H9 (cell line): ENCODE data around the gene MAPKAPK2. TPM values are rescaled to one million over a fixed set of nuclear protein-coding genes. Genes with fewer than 3 reads are reported as not detected.

Experiments used
- DNase-seq: peaks from one replicate; pipeline ENCODE4 v3.0.0-alpha.2; 2017
- H2AFZ ChIP-seq: one replicate; pipeline ENCODE4 v1.6.1; 2013; ENCODE audit warnings: mild to moderate bottlenecking, low read length, control low read depth, moderate library complexity
- H2AK5ac ChIP-seq: 2 replicates; pipeline ENCODE4 v1.6.1; 2013; ENCODE audit warnings: low read length, control low read depth, mixed read lengths; ENCODE audit not compliant: insufficient read length
- H2BK120ac ChIP-seq: one replicate; pipeline ENCODE4 v1.6.1; 2013; ENCODE audit warnings: low read depth, mild to moderate bottlenecking, low read length, control low read depth, inconsistent platforms; ENCODE audit not compliant: poor library complexity, severe bottlenecking
- H2BK12ac ChIP-seq: 2 replicates; pipeline ENCODE4 v1.6.1; 2013; ENCODE audit warnings: low read length, control low read depth, mixed read lengths, low read depth; ENCODE audit not compliant: insufficient read length
- H2BK15ac ChIP-seq: 2 replicates; pipeline ENCODE4 v1.6.1; 2013; ENCODE audit warnings: low read depth, low read length, control low read depth
- H2BK20ac ChIP-seq: one replicate; pipeline ENCODE4 v1.6.1; 2013; ENCODE audit warnings: low read depth, mild to moderate bottlenecking, low read length, control low read depth, inconsistent platforms; ENCODE audit not compliant: poor library complexity, severe bottlenecking
- H2BK5ac ChIP-seq: 2 replicates; pipeline ENCODE4 v1.6.1; 2013; ENCODE audit warnings: low read length, control low read depth, mixed read lengths; ENCODE audit not compliant: insufficient read length
- H3K14ac ChIP-seq: 2 replicates; pipeline ENCODE4 v1.6.1; 2013; ENCODE audit warnings: low read length, control low read depth; ENCODE audit not compliant: insufficient read depth
- H3K18ac ChIP-seq: 2 replicates; pipeline ENCODE4 v1.6.1; 2013; ENCODE audit warnings: low read depth, mild to moderate bottlenecking, mixed read lengths, low read length, control low read depth; ENCODE audit not compliant: insufficient read length
- H3K23ac ChIP-seq: 2 replicates; pipeline ENCODE4 v1.6.1; 2013; ENCODE audit warnings: low read length, control low read depth, mixed read lengths, low read depth; ENCODE audit not compliant: insufficient read length
- H3K23me2 ChIP-seq: 2 replicates; pipeline ENCODE4 v1.6.1; 2013; ENCODE audit warnings: low read depth, mild to moderate bottlenecking, mixed read lengths, low read length, control low read depth; ENCODE audit not compliant: insufficient read length, poor library complexity, severe bottlenecking
- H3K27ac ChIP-seq: 2 replicates; pipeline ENCODE4 v1.5.1; 2013; ENCODE audit warnings: low read length, control low read depth, mixed read lengths, low read depth; ENCODE audit not compliant: insufficient read length
- H3K27me3 ChIP-seq: 2 replicates; pipeline ENCODE4 v1.6.1; 2013; ENCODE audit warnings: low read length, control low read depth, inconsistent platforms; ENCODE audit not compliant: insufficient read depth
- H3K4ac ChIP-seq: 2 replicates; pipeline ENCODE4 v1.6.1; 2013; ENCODE audit warnings: low read depth, mild to moderate bottlenecking, control low read depth, inconsistent platforms, low read length, moderate library complexity
- H3K4me1 ChIP-seq: 2 replicates; pipeline ENCODE4 v1.6.1; 2013; ENCODE audit warnings: low read length, control low read depth, inconsistent platforms; ENCODE audit not compliant: insufficient read depth
- H3K4me2 ChIP-seq: 2 replicates; pipeline ENCODE4 v1.6.1; 2013; ENCODE audit warnings: low read length, control low read depth, mixed read lengths; ENCODE audit not compliant: insufficient read length, insufficient read depth
- H3K56ac ChIP-seq: 2 replicates; pipeline ENCODE4 v1.6.1; 2013; ENCODE audit warnings: low read depth, mild to moderate bottlenecking, mixed read lengths, low read length, control low read depth; ENCODE audit not compliant: insufficient read length
- H3K79me1 ChIP-seq: 2 replicates; pipeline ENCODE4 v1.6.1; 2013; ENCODE audit warnings: low read depth, mild to moderate bottlenecking, moderate library complexity, low read length, control low read depth, inconsistent platforms; ENCODE audit not compliant: insufficient read depth, poor library complexity, severe bottlenecking
- H3K79me2 ChIP-seq: 2 replicates; pipeline ENCODE4 v1.6.1; 2013; ENCODE audit warnings: low read length, control low read depth, inconsistent platforms; ENCODE audit not compliant: insufficient read depth
- H3K9ac ChIP-seq: 2 replicates; pipeline ENCODE4 v1.6.1; 2013; ENCODE audit warnings: low read length, control low read depth, mixed read lengths; ENCODE audit not compliant: insufficient read length; ENCODE audit errors: extremely low read depth
- H3K9me3 ChIP-seq: one replicate; pipeline ENCODE4 v1.6.1; 2013; ENCODE audit warnings: low read depth, low read length, inconsistent platforms; ENCODE audit not compliant: control insufficient read depth
- H3T11ph ChIP-seq: one replicate; pipeline ENCODE4 v1.6.1; 2013; ENCODE audit warnings: mild to moderate bottlenecking, low read length, control low read depth, inconsistent platforms
- H4K20me1 ChIP-seq: one replicate; pipeline ENCODE4 v1.6.1; 2013; ENCODE audit not compliant: control insufficient read depth, insufficient read length, insufficient read depth
- H4K5ac ChIP-seq: 2 replicates; pipeline ENCODE4 v1.6.1; 2013; ENCODE audit warnings: low read depth, mild to moderate bottlenecking, mixed read lengths, low read length, control low read depth; ENCODE audit not compliant: insufficient read length
- H4K8ac ChIP-seq: replicated peaks from 2 replicates; pipeline ENCODE4 v1.6.1; 2013; ENCODE audit warnings: low read length, control low read depth, mixed read lengths, low read depth; ENCODE audit not compliant: insufficient read length
- H4K91ac ChIP-seq: 2 replicates; pipeline ENCODE4 v1.6.1; 2013; ENCODE audit warnings: low read depth, mild to moderate bottlenecking, moderate library complexity, mixed read lengths, low read length, control low read depth; ENCODE audit not compliant: insufficient read length
- H3K27ac Mint-ChIP-seq, 3 experiments: 2 replicates in 2 of 3; 3 replicates in 1 of 3; pipeline ENCODE4 v1.8.0; 2020 to 2021; ENCODE audit warnings: mixed read lengths in 3 of 3, mild to moderate bottlenecking in 1 of 3, moderate library complexity in 1 of 3
- H3K27me3 Mint-ChIP-seq: 2 replicates; pipeline ENCODE4 v1.8.0; 2021; ENCODE audit warnings: low read depth, mild to moderate bottlenecking, moderate library complexity, mixed read lengths
- H3K36me3 Mint-ChIP-seq, 3 experiments: 2 replicates in 2 of 3; 3 replicates in 1 of 3; pipeline ENCODE4 v1.8.0; 2020 to 2021; ENCODE audit warnings: low read depth in 3 of 3, mixed read lengths in 3 of 3; ENCODE audit not compliant: insufficient read depth in 1 of 3
- H3K4me1 Mint-ChIP-seq, 2 experiments: 2 replicates each; pipeline ENCODE4 v1.8.0; 2020; ENCODE audit warnings: mixed read lengths in 2 of 2
- H3K4me3 Mint-ChIP-seq, 2 experiments: 2 replicates in 1 of 2; 3 replicates in 1 of 2; pipeline ENCODE4 v1.8.0; 2020 to 2021; ENCODE audit warnings: mild to moderate bottlenecking in 2 of 2, mixed read lengths in 2 of 2, moderate library complexity in 1 of 2
- H3K9me3 Mint-ChIP-seq, 2 experiments: 2 replicates in 1 of 2; 3 replicates in 1 of 2; pipeline ENCODE4 v1.8.0; 2020; ENCODE audit warnings: mild to moderate bottlenecking in 2 of 2, mixed read lengths in 2 of 2, moderate library complexity in 1 of 2
- CTCF ChIP-seq: fragments of 200-600 bp; sonication (generic); conservative IDR thresholded peaks from 3 replicates; pipeline ENCODE4 v1.8.0; 2021; ENCODE audit warnings: antibody characterized with exemption, mild to moderate bottlenecking
- total RNA-seq: library from RNA; stranded (reverse); gene quantifications from 2 replicates; pipeline ENCODE4 v1.2.1, GENCODE V29; 2021

The MAPKAPK2 gene
- total RNA-seq, 1 experiment from 2014 or later: 50.1 TPM

GRCh38 chr1:206647224-206647623 lies 37.5 kb upstream of the MAPKAPK2 start:
- Mint-ChIP-seq H3K4me3 (no peak overlapping the region), H3K36me3 (peaks cover 2 to 8% (median 7%) of the 10 kb centered on the region in 3 experiments; a peak in 5 of 7 replicates), H3K9me3 (no peaks in the 10 kb centered on the region), H3K27me3 (no peaks in the 10 kb centered on the region), H3K27ac (no peak overlapping the region), H3K4me1 (peaks cover 8 to 11% of the 10 kb centered on the region in 2 experiments)
- Histone ChIP-seq H2BK120ac (no peak overlapping the region), H2AK5ac (no peak overlapping the region), H4K91ac (no peak overlapping the region), H2BK5ac (no peak overlapping the region), H4K8ac (no peak overlapping the region), H3K56ac (no peak overlapping the region), H2BK12ac (no peak overlapping the region), H4K20me1 (no peaks in the 10 kb centered on the region), H3T11ph (no peak overlapping the region), H3K79me1 (no peaks in the 10 kb centered on the region), H3K14ac (no peak overlapping the region), H3K4ac (no peak overlapping the region), H3K18ac (no peak overlapping the region), H3K9me3 (no peaks in the 10 kb centered on the region), H2BK20ac (no peak overlapping the region), H3K4me1 (no peaks in the 10 kb centered on the region), H3K27me3 (no peaks in the 10 kb centered on the region), H2BK15ac (no peak overlapping the region), H3K79me2 (no peaks in the 10 kb centered on the region), H3K4me2 (no peak overlapping the region), H3K27ac (no peak overlapping the region), H3K23ac (no peak overlapping the region), H3K23me2 (no peaks in the 10 kb centered on the region), H2AFZ (no peak overlapping the region), H4K5ac (no peak overlapping the region), H3K9ac (no peak overlapping the region)
- no peak for DNase-seq
- TF ChIP-seq CTCF: no peak
